ENCODE data around the gene TMEM106C. TPM values are rescaled to one million over a fixed set of nuclear protein-coding genes. Genes with fewer than 3 reads are reported as not detected.

The TMEM106C gene
- total and polyA plus RNA-seq, 9 donors: 31.1 to 110 (median 55.0) TPM

- Histone ChIP-seq H3K9me3 (no peaks in the 10 kb centered on the region), H3K27me3 (no peaks in the 10 kb centered on the region), H3K4me1 (ENCODE audit: insufficient read depth) (no peaks in the 10 kb centered on the region), H3K27ac (no peak overlapping the region), H3K36me3 (no peaks in the 10 kb centered on the region), H3K4me3 (no peak overlapping the region)
- 90 to 99% (median 95%) methylated on average over 5 of the region's 5 CpGs for WGBS, 3 donors
- intact Hi-C loops (cut with DNase I): no loop called here
- DNase-seq: no peak
- TF ChIP-seq POLR2A (IDR thresholded peaks at IDR 0.05): no peak
- TF ChIP-seq EP300 (IDR thresholded peaks at IDR 0.05): no peak
- TF ChIP-seq, protein P1, sequence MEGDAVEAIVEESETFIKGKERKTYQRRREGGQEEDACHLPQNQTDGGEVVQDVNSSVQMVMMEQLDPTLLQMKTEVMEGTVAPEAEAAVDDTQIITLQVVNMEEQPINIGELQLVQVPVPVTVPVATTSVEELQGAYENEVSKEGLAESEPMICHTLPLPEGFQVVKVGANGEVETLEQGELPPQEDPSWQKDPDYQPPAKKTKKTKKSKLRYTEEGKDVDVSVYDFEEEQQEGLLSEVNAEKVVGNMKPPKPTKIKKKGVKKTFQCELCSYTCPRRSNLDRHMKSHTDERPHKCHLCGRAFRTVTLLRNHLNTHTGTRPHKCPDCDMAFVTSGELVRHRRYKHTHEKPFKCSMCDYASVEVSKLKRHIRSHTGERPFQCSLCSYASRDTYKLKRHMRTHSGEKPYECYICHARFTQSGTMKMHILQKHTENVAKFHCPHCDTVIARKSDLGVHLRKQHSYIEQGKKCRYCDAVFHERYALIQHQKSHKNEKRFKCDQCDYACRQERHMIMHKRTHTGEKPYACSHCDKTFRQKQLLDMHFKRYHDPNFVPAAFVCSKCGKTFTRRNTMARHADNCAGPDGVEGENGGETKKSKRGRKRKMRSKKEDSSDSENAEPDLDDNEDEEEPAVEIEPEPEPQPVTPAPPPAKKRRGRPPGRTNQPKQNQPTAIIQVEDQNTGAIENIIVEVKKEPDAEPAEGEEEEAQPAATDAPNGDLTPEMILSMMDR (IDR thresholded peaks at IDR 0.05): no peak
Measured at GRCh38 chr12:47983541-47984115, 20.2 kb downstream of the TMEM106C start.

DNA sequence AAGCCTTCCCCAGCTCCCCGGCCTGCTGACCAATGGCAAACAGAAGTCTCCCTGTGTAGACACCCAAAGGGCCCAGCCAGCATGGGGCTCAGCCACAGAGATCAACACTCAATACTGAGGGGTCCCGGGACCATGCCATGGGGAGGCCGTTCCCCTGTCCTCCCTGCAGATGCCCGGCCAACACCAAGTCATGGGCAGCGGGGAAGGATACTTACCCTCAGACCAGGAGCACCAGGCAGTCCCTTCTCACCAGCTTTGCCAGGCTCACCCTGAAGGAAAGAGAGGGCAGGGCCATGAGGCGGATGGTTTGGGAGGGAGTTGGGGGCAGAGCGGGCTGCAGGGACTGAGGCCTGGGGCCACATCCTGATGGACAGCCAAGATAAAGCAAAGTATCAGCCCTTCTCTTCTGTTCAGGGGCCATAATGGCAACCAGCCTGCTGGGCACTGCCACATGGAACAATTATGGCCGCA is 21.0 kb downstream of the TMEM106C start:
- intact Hi-C loops (cut with DNase I): no loop called here
- TF ChIP-seq, protein P1 (IDR thresholded peaks at IDR 0.05): no peak
- TF ChIP-seq POLR2A (IDR thresholded peaks at IDR 0.05): no peak
- no peak for TF ChIP-seq EP300 (IDR thresholded peaks at IDR 0.05)
- WGBS, 3 donors: 96 to 99% (median 96%) methylated on average over 8 of the region's 8 CpGs
- Histone ChIP-seq H3K9me3 (no peaks in the 10 kb centered on the region), H3K4me3 (no peak overlapping the region), H3K36me3 (no peaks in the 10 kb centered on the region), H3K27me3 (no peaks in the 10 kb centered on the region), H3K4me1 (ENCODE audit: insufficient read depth) (no peaks in the 10 kb centered on the region), H3K27ac (no peak overlapping the region)
- no peak for DNase-seq

DNA sequence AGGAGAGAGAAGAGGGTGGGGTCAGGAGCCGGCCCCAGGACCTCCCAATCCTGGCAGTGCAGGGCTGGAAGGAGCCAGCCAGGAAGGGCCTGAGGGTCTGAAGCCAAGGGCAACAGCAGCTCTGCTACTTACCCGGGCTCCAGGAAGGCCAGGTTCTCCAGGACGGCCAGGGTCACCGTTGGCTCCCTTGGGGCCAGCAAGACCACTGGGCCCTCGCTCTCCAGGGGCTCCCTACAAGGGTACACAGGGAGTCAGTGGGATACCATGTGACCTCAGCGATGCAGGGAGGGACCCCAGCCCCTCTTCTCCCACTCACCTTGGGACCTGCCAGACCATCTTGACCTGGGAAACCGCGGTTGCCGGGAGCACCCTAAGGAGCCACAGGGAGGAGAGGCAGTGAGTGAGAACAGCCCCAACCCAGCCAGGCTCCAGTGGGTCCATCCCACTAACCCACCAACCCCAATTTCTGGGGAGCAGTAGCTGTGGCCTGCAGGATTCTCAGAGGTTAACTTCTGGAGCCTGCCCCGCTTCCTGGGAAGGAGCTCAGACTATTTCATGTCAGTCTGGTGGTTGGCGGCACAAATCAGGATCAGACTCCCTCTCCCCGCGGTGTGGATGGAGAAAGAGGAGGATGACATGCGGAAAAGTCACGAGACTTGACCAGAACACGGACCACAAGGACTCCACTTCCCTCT is 22.3 kb downstream of the TMEM106C start:
- H3K4me1 ChIP-seq (ENCODE audit: insufficient read depth): no peaks in the 10 kb centered on the region
- H3K9me3 ChIP-seq: no peaks in the 10 kb centered on the region
- TF ChIP-seq, protein P1 (IDR thresholded peaks at IDR 0.05): no peak
- TF ChIP-seq EP300 (IDR thresholded peaks at IDR 0.05) (no peak), POLR2A (IDR thresholded peaks at IDR 0.05) (no peak)
- intact Hi-C loops (cut with DNase I): no loop called here
- no peak overlapping the region for H3K27ac ChIP-seq
- no peaks in the 10 kb centered on the region for H3K27me3 ChIP-seq
- no peak for DNase-seq
- H3K4me3 ChIP-seq: no peak overlapping the region
- 93 to 96% (median 95%) methylated on average over 16 of the region's 16 CpGs for WGBS, 3 donors
- H3K36me3 ChIP-seq: no peaks in the 10 kb centered on the region

- Histone ChIP-seq H3K27me3 (no peaks in the 10 kb centered on the region), H3K4me3 (no peak overlapping the region), H3K36me3 (no peaks in the 10 kb centered on the region), H3K27ac (no peak overlapping the region), H3K4me1 (ENCODE audit: insufficient read depth) (no peaks in the 10 kb centered on the region), H3K9me3 (no peaks in the 10 kb centered on the region)
- intact Hi-C loops (cut with DNase I): no loop called here
- DNase-seq: peak in 1 of 5 donors; percentile 21
- TF ChIP-seq, protein P1 (IDR thresholded peaks at IDR 0.05): no peak
- no peak for TF ChIP-seq EP300 (IDR thresholded peaks at IDR 0.05)
- no peak for TF ChIP-seq POLR2A (IDR thresholded peaks at IDR 0.05)
- WGBS, 3 donors: 82 to 88% (median 87%) methylated on average over 8 of the region's 8 CpGs
Measured at GRCh38 chr12:47986291-47986660, 22.9 kb downstream of the TMEM106C start.

All from ovary (tissue), 9 donors.